ENCODE data around the gene LCP2. TPM values are rescaled to one million over a fixed set of nuclear protein-coding genes. Genes with fewer than 3 reads are reported as not detected.

The LCP2 gene
- total and polyA plus RNA-seq, 2 of the 8 experiments (the other 6 are each of a cell fraction or from before 2014, with no cell fraction given) = 0.26 to 0.33 TPM

DNA sequence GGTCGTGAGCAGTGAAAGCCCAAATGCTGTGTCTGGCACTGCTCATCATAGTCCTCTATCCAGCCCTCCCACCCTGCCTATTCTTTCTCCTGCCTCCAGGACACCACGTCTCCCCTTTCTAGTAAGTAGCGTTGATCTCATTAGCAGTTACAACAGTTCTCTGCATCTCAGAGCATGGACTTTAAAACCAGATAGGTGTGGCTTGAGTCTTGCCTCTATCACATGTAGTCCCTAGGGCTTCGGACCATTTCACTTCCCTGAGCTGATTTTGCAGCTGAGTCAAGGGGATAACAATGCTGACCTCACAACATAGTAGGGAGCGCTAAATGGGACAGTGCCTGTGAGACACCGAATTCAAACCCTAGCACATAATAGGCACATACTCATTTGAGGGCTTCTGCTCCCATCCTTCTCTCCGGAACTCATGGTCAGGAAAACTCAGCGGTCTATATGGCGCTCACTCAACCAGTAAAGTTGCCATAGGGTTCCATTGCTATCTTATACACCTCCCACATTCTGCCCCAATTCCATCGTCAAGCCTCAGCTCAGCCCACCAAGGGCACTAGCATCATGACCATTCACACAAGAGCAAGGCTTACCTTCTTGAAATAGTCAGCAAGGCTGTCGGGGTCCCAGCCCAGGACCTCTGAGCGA, 515 bp downstream of the LCP2 start (continued):
- no peak for TF ChIP-seq TAF7 (optimal IDR thresholded peaks at IDR 0.05; ENCODE audit: borderline replicate concordance, low read depth, low read length)
- TF ChIP-seq CBX5 (IDR thresholded peaks at IDR 0.05; ENCODE audit: low read depth, low read length) = no peak
- TF ChIP-seq, protein P1, sequence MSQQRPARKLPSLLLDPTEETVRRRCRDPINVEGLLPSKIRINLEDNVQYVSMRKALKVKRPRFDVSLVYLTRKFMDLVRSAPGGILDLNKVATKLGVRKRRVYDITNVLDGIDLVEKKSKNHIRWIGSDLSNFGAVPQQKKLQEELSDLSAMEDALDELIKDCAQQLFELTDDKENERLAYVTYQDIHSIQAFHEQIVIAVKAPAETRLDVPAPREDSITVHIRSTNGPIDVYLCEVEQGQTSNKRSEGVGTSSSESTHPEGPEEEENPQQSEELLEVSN (IDR thresholded peaks at IDR 0.05) = no peak
- TF ChIP-seq, protein P2, sequence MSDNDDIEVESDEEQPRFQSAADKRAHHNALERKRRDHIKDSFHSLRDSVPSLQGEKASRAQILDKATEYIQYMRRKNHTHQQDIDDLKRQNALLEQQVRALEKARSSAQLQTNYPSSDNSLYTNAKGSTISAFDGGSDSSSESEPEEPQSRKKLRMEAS (IDR thresholded peaks at IDR 0.05) = no peak
- no peak for TF ChIP-seq ASH2L (IDR thresholded peaks at IDR 0.05; ENCODE audit: low read length)
- no peak for TF ChIP-seq SIRT6 (IDR thresholded peaks at IDR 0.05; ENCODE audit: low read length)
- TF ChIP-seq RFX5 (IDR thresholded peaks at IDR 0.05; ENCODE audit: borderline replicate concordance, low read depth, low read length) = no peak
- no peak for TF ChIP-seq SP1 (IDR thresholded peaks at IDR 0.05; ENCODE audit: low read depth, low read length)
- TF ChIP-seq CREB1 (IDR thresholded peaks at IDR 0.05) = no peak

All from H1 (cell line).